B cell (primary cell): Measurements from ENCODE around the gene ZNF282.
"Not testable (repeated sequence)": the region's sequence is repeated elsewhere in the genome, so short reads cannot be mapped to it uniquely, and the experiment has no call there.

Source experiments
- CTCF ChIP-seq: fragments of 200-600 bp; IDR thresholded peaks from one replicate; pipeline ENCODE4 v1.8.0; 2022; ENCODE audit warnings: antibody characterized with exemption, mild to moderate bottlenecking
- EZH2 ChIP-seq: IDR thresholded peaks from 2 replicates; pipeline ENCODE4 v1.6.1; 2012; ENCODE audit warnings: borderline replicate concordance, low read depth, mild to moderate bottlenecking, moderate library complexity, low read length; ENCODE audit not compliant: insufficient read depth, poor library complexity, severe bottlenecking

GRCh38 chr7:149251518-149251917 is 56.2 kb downstream of the ZNF282 start:
- TF ChIP-seq CTCF, EZH2: not testable (repeated sequence)
